ENCODE data around the gene CTBP2. TPM values are rescaled to one million over a fixed set of nuclear protein-coding genes. Genes with fewer than 3 reads are reported as not detected.

Gene CTBP2
- total RNA-seq, 2 experiments from 2014 or later = 0.27 to 0.29 TPM

DNA sequence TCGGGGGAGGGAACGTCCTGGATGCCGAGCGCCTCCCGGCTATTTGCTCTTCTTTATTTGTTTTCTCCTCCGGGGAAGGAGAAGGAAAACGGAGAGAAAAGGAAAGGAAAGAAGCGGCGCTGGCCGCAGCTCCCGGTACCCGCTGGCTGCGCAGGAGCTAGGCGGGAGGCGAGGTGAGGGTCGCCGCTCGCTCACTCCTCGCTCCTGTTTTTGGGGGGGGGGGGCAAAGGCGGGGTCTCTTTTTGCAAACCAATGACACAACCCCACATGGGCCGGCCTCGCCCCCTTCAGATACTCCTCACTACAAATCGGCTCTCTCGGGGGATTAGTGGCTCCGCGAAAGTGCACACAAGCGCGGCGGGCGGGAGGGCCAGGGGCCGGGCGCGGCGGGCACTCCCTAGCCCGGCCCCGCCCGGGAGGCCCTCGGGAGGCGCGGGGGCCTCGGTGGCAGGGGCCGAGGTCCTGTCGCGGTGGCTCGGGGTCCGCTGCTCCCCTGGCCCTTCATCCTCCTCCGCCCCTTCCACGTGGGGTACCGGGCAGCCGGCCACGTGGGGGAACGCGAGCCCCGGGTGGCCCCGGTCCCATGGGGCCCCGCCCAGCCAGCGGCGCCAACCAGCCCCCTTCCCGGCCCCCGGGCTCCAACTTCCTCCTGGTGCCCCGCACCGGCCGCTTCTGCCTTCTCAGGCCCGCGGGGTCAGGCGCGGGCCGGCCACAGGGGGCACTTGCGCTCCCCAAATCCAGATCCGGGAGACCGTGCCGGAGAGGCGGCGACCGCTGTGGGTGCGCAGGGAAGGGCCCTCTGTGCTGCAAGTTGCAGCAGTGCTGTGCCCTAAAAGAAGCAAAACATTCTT lies 718 bp upstream of the CTBP2 start:
- Mint-ChIP-seq H3K36me3 (no peaks in the 10 kb centered on the region), H3K9me3 (no peaks in the 10 kb centered on the region), H3K4me1 (ENCODE audit: low read depth) (peaks cover 5% of the 10 kb centered on the region), H3K4me3 (peak overlapping the region; percentile 49), H3K27ac (no peak overlapping the region), H3K27me3 (peaks cover 34% of the 10 kb centered on the region)
- peak; percentile 29 for DNase-seq
- intact Hi-C loops (cut with micrococcal nuclease) = no loop called here
- POLR2A ChIA-PET = no interaction called here
- CTCF ChIA-PET = no interaction called here

DNA sequence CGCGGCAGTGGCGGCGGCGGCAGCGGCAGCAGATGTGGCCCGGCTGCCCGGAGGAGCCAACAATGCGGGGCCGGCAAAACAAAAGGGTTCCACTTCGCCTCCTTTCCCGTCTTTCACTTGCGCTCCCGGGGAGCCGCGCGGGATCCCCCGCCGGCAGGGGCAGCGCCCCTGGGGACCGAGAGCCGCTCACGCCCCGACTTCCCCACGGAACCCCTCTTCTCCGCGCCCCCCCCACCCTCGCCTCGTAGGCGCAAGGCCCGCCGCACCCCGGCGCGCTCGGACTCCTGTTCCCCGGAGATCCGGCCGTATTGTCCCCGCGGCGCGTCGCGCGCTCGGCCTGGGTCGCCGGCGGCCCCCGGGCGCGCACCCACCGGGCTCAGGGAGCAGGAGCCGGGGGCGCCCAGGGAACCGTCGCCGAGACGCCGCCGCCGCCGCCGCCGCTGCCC lies 854 bp downstream of the CTBP2 start:
- H3K9me3 Mint-ChIP-seq = no peaks in the 10 kb centered on the region
- H3K27ac Mint-ChIP-seq = no peak overlapping the region
- POLR2A ChIA-PET = no interaction called here
- H3K36me3 Mint-ChIP-seq = no peaks in the 10 kb centered on the region
- H3K4me1 Mint-ChIP-seq (ENCODE audit: low read depth) = peaks cover 5% of the 10 kb centered on the region
- H3K4me3 Mint-ChIP-seq = peak overlapping the region; percentile 45
- H3K27me3 Mint-ChIP-seq = peaks cover 46% of the 10 kb centered on the region
- intact Hi-C loops (cut with micrococcal nuclease) = no loop called here
- DNase-seq = no peak
- CTCF ChIA-PET = no interaction called here

- no peak for DNase-seq
- CTCF ChIA-PET = no interaction called here
These were observed 1.5 kb downstream of the CTBP2 start for GRCh38 chr10:125158601-125159485.

GRCh38 chr10:125158275-125158600 lies 2.1 kb downstream of the CTBP2 start:
- H3K4me3 Mint-ChIP-seq = peak overlapping the region; percentile 61
- intact Hi-C loops (cut with micrococcal nuclease) = loop anchor here (1.0 kb wide), 1 partner anchor 23 kb away; no protein-coding TSS in a partner anchor
- no peak overlapping the region for H3K27ac Mint-ChIP-seq
- H3K4me1 Mint-ChIP-seq (ENCODE audit: low read depth) = peaks cover 5% of the 10 kb centered on the region
- H3K27me3 Mint-ChIP-seq = peaks cover 56% of the 10 kb centered on the region
- POLR2A ChIA-PET = no interaction called here
- no peaks in the 10 kb centered on the region for H3K9me3 Mint-ChIP-seq
- no peaks in the 10 kb centered on the region for H3K36me3 Mint-ChIP-seq
- no peak for DNase-seq
- CTCF ChIA-PET = no interaction called here

More at GRCh38 chr10:125158601-125159485, 1.5 kb downstream of the CTBP2 start:
- Mint-ChIP-seq H3K27me3 (peaks cover 50% of the 10 kb centered on the region), H3K36me3 (no peaks in the 10 kb centered on the region), H3K9me3 (no peaks in the 10 kb centered on the region), H3K27ac (no peak overlapping the region), H3K4me1 (ENCODE audit: low read depth) (peaks cover 5% of the 10 kb centered on the region), H3K4me3 (peak overlapping the region; percentile 61)
- POLR2A ChIA-PET = no interaction called here
- intact Hi-C loops (cut with micrococcal nuclease) = loop anchor here (1.0 kb wide), 1 partner anchor 24 kb away; no protein-coding TSS in a partner anchor

DNA sequence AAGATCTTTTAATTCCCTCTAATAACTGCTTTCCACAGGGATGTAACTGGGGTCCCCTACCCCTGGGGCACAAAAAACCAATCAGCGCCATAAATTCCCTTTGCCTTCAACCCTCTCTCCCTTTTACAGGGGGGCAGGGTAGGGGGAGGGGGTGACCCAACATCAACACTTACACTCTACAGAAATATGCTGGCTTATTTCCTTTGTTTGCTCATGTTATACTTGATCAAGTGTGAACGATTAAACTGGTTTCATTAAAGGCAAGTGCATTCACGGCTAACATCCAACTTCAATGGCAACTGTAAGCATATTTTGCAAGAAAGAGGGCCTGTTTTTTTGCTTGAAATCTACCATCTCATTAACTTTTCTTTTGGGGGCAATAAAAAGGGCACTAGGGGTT lies 2.9 kb downstream of the CTBP2 start:
- Mint-ChIP-seq H3K27me3 (peaks cover 55% of the 10 kb centered on the region), H3K4me3 (no peak overlapping the region), H3K36me3 (no peaks in the 10 kb centered on the region), H3K4me1 (ENCODE audit: low read depth) (peaks cover 5% of the 10 kb centered on the region), H3K27ac (no peak overlapping the region), H3K9me3 (no peaks in the 10 kb centered on the region)
- DNase-seq = no peak
- ChIA-PET CTCF (no interaction called here), POLR2A (no interaction called here)
- intact Hi-C loops (cut with micrococcal nuclease) = no loop called here

DNA sequence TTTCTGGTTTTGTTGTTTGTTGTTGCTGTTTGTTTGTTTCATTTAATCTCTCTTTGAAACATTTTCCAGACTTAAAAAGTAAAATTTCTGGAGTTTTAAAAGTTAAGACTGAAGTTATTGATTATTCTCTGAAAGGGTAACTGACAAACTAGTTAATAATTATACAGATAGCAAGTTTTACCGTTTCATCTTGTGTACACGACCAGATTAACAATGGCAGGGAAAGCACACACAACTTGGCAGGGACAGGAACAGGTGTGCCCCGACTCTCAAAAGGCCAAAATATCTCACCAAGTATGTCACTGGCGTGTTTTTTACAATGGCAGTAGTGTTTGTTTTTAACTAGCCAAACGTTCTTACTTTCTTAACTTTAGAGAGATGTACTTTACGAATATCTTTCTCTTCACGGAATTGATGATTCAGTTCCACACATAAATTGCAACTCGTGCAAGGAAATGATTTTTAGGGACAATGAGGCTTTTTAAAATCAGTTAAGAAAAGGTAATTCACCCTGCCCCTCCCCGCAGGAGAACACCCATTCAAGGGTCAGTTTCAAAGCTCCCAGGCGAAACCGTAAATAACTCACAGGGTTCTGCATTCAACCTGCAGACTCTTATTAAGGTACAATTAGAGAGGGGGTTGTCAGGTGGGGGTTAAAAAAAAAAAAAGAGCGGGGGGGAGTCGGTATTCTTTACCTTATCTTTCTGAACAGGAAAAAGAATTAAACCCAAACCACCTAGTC lies 3.5 kb downstream of the CTBP2 start:
- intact Hi-C loops (cut with micrococcal nuclease) = no loop called here
- no peak overlapping the region for H3K27ac Mint-ChIP-seq
- H3K27me3 Mint-ChIP-seq = peaks cover 53% of the 10 kb centered on the region
- POLR2A ChIA-PET = no interaction called here
- peaks cover 5% of the 10 kb centered on the region for H3K4me1 Mint-ChIP-seq (ENCODE audit: low read depth)
- no peaks in the 10 kb centered on the region for H3K9me3 Mint-ChIP-seq
- no peaks in the 10 kb centered on the region for H3K36me3 Mint-ChIP-seq
- no peak overlapping the region for H3K4me3 Mint-ChIP-seq
- no peak for DNase-seq
- CTCF ChIA-PET = no interaction called here

DNA sequence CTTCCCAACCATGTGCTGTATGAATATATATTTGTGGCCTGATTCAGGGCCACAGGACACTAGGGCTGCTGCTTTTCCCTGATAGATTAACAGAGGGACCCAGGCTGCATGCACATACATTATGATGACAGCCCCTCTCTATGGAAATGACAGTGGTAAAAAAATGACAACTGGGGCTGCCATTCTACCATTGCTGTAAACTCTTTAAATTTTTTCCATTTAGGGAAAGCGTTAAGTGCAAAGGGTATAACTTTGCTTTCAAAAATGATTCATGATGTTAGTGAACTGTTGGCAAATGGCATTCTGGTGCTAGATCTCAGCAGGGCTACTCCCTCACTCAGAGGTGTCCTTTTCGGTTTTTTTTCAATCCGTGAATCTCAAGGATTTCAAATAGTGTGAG lies 4.2 kb downstream of the CTBP2 start:
- intact Hi-C loops (cut with micrococcal nuclease) = no loop called here
- CTCF ChIA-PET = no interaction called here
- peaks cover 54% of the 10 kb centered on the region for H3K27me3 Mint-ChIP-seq

GRCh38 chr10:125155101-125155500 lies 5.3 kb downstream of the CTBP2 start:
- no peak overlapping the region for H3K4me3 Mint-ChIP-seq
- no peaks in the 10 kb centered on the region for H3K9me3 Mint-ChIP-seq
- DNase-seq = no peak
- H3K27me3 Mint-ChIP-seq = peaks cover 60% of the 10 kb centered on the region
- no peaks in the 10 kb centered on the region for H3K36me3 Mint-ChIP-seq
- ChIA-PET POLR2A (no interaction called here), CTCF (no interaction called here)
- H3K27ac Mint-ChIP-seq = no peak overlapping the region
- H3K4me1 Mint-ChIP-seq (ENCODE audit: low read depth) = peaks cover 5% of the 10 kb centered on the region
- intact Hi-C loops (cut with micrococcal nuclease) = no loop called here

More for the DNA sequence above, 4.2 kb downstream of the CTBP2 start:
- no peak overlapping the region for H3K4me3 Mint-ChIP-seq
- DNase-seq = no peak
- H3K4me1 Mint-ChIP-seq (ENCODE audit: low read depth) = peaks cover 5% of the 10 kb centered on the region
- POLR2A ChIA-PET = no interaction called here
- H3K27ac Mint-ChIP-seq = no peak overlapping the region
- H3K9me3 Mint-ChIP-seq = no peaks in the 10 kb centered on the region
- H3K36me3 Mint-ChIP-seq = no peaks in the 10 kb centered on the region

DNA sequence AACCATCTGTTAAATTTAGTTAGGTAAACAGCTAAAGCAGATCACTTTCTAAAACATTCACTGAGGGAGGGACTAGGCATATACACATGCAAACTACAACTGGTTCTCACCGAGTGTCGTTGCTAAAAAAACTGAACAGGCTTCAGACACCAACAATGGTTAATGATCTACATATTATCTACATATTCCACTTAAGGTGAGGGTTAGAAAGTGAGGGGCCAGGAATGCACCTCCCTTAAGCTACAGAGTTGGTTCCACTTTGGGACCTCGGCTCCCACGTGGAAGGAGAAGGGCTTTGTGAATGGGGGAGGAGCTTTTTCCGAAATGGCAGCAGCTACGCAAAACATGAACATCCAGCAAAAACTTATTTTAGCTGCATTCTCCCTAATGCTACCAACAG lies 5.8 kb downstream of the CTBP2 start:
- DNase-seq = no peak
- ChIA-PET CTCF (no interaction called here), POLR2A (no interaction called here)
- Mint-ChIP-seq H3K4me3 (no peak overlapping the region), H3K36me3 (no peaks in the 10 kb centered on the region), H3K27ac (no peak overlapping the region), H3K4me1 (ENCODE audit: low read depth) (peaks cover 5% of the 10 kb centered on the region), H3K9me3 (no peaks in the 10 kb centered on the region), H3K27me3 (peaks cover 65% of the 10 kb centered on the region)
- intact Hi-C loops (cut with micrococcal nuclease) = no loop called here

DNA sequence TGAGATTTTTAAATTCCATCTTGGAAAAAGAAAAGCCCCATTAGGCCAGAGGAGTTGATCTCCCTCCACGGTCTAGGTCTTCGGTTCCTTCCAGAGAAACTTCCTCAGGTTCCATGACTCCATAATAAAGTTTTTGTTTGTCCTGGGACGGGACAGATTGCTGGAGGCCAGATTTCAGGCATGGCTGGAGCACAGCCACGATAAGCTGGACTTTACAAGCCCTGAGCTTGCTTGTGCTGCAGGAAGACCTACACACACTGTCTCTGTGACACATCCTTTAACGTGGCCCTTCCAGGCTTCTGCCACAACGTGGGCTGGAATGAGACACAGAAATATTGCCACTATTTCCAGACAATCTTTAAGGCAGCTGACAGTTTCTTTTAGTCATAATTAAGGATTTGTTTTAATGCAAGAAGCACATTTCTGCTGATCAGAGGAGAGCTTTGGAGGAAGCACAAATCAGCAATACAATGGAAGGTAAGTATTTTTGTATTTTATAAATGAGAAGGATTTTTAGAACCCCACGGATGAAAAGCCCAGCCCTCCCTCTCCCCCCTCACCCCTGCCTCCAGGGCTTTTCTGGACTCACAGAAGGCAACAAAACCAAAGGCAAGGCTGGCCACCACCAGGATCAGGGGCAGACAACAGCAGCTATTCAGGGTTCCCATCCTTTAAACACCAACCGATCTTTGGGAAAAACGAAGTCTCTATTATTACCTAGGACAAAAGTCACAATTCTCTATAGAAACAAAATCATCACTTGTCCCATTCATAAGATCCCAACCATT lies 6.5 kb downstream of the CTBP2 start:
- ChIA-PET POLR2A (no interaction called here), CTCF (no interaction called here)
- no peak overlapping the region for H3K27ac Mint-ChIP-seq
- no peak overlapping the region for H3K4me3 Mint-ChIP-seq
- peaks cover 67% of the 10 kb centered on the region for H3K27me3 Mint-ChIP-seq
- H3K36me3 Mint-ChIP-seq = no peaks in the 10 kb centered on the region
- peaks cover 5% of the 10 kb centered on the region for H3K4me1 Mint-ChIP-seq (ENCODE audit: low read depth)
- intact Hi-C loops (cut with micrococcal nuclease) = no loop called here
- H3K9me3 Mint-ChIP-seq = no peaks in the 10 kb centered on the region
- DNase-seq = no peak

DNA sequence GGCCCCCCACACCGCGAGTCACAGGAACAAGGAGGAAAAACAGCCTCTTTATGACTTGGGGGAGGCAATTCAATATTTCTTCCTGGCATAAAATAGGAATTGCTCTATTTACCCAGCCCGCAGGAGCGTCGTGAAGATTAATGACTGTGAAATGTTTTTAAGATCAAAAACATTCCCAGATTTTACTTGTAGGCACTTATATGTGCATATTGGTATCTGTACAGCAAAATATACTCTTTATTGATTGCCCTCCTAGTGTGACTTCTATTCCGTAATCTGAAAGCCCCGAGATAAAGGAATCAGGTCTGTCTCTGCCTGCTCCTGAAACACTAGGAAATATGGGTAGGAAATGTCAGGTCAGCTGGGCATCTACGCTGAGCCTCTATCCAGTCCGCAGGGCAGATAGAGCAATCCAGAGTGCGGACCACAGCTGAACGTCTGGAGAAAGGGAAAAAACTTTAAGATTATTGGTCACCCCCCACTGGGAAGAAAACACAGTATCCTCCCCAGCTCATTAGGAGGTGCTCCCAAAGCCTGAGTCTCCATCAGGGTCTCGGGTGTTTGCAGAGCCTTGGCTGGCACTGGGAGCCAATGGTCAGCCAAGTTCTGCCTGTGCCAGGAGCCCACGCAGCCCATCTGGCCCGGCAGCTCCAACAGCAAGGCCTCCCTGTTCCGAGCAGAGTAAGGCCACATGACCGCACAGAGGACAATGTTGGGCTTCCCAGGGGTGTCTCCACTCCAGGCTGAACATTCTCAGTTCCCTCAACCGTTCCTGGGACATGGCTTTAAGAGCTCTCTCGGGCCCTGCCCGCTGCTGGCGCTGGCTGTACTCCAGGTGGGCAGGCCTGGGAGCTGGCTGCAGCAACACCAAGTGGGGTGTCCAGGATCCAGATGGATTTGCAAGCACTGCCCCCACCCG lies 7.7 kb downstream of the CTBP2 start:
- Mint-ChIP-seq H3K27me3 (peaks cover 70% of the 10 kb centered on the region), H3K4me3 (no peak overlapping the region), H3K4me1 (ENCODE audit: low read depth) (no peaks in the 10 kb centered on the region), H3K27ac (no peak overlapping the region), H3K9me3 (no peaks in the 10 kb centered on the region), H3K36me3 (no peaks in the 10 kb centered on the region)
- POLR2A ChIA-PET = no interaction called here
- no peak for DNase-seq
- CTCF ChIA-PET = interaction anchor here (0.6 kb wide), 1 partner anchor 184 kb away, joined by 5 read pairs; no protein-coding TSS in a partner anchor
- intact Hi-C loops (cut with micrococcal nuclease) = no loop called here

Data from activated CD4-positive, alpha-beta memory T cell treated with anti-CD3 and anti-CD28 coated beads for 36 hours (primary cell).